Prostate gland (tissue), 2 donors: ENCODE data around the gene SPRR5. TPM values are rescaled to one million over a fixed set of nuclear protein-coding genes. Genes with fewer than 3 reads are reported as not detected.

Experiments used
- DNase-seq: peaks from one replicate; pipeline ENCODE4 v3.0.0-alpha.2; 2019; ENCODE audit warnings: low spot score
- H3K27ac ChIP-seq, 2 donors: fragments of 200-600 bp; sonication (generic); 2 replicates each; pipeline ENCODE4 v1.5.1; 2017 to 2019
- H3K27me3 ChIP-seq: fragments of 200-600 bp; sonication (generic); replicated peaks from 2 replicates; pipeline ENCODE4 v1.5.1; 2019; ENCODE audit not compliant: insufficient read depth
- H3K36me3 ChIP-seq, 2 donors: fragments of 200-600 bp; sonication (generic); 1 replicate in 1 of 2; 2 replicates in 1 of 2; pipeline versions ENCODE4 v1.5.1 to v1.8.1; 2017 to 2019
- H3K4me1 ChIP-seq: fragments of 200-600 bp; sonication (generic); replicated peaks from 2 replicates; pipeline ENCODE4 v1.5.1; 2019
- H3K4me3 ChIP-seq, 2 donors: fragments of 200-600 bp; sonication (generic); 2 replicates each; pipeline ENCODE4 v1.5.1; 2017 to 2019
- H3K9me3 ChIP-seq: fragments of 200-600 bp; sonication (generic); 2 replicates; pipeline ENCODE4 v1.5.1; 2017
- CTCF ChIP-seq, 4 experiments: fragments of 200-600 bp in 2 of 4; fragments of 450-650 bp in 2 of 4; sonication (generic) in 2 of 4; IDR thresholded peaks; 1 replicate in 3 of 4; 2 replicates in 1 of 4; pipeline ENCODE4 v1.5.1; 2016 to 2019; ENCODE audit warnings: antibody characterized with exemption in 4 of 4, mild to moderate bottlenecking in 2 of 4, moderate library complexity in 2 of 4
- POLR2A ChIP-seq: fragments of 450-650 bp; IDR thresholded peaks from one replicate; pipeline ENCODE4 v1.6.1; 2016; ENCODE audit warnings: antibody characterized with exemption, mild to moderate bottlenecking
- POLR2AphosphoS5 ChIP-seq: sonication (generic); formaldehyde crosslinking; IDR thresholded peaks from one replicate; pipeline ENCODE4 v1.6.1; 2017; ENCODE audit warnings: antibody characterized with exemption
- WGBS: methylation state at CpG from one replicate; pipeline ENCODE4 v1.1.5; 2018; 5-methylcytosine and 5-hydroxymethylcytosine counted together
- intact Hi-C: fragments of 100-400 bp; cut with DNase I; formaldehyde crosslinking; loops from one replicate; pipeline ENCODE4 v1.14.2; 2022
- total RNA-seq, 2 donors: library from RNA; depleted of rRNA; stranded (reverse); fragments of >200 nt; gene quantifications; one replicate each; pipeline ENCODE4 v1.1.0, GENCODE V29; 2016

SPRR5 gene
- total RNA-seq, 2 donors from 2014 or later = not detected

- H3K27me3 ChIP-seq = no peaks in the 10 kb centered on the region
- no peak overlapping the region for H3K4me3 ChIP-seq
- no peaks in the 10 kb centered on the region for H3K36me3 ChIP-seq
- TF ChIP-seq POLR2AphosphoS5 = no peak
- no peak for TF ChIP-seq CTCF (IDR thresholded peaks at IDR 0.05)
- TF ChIP-seq POLR2A = no peak
- intact Hi-C loops = no loop called here
- no peaks in the 10 kb centered on the region for H3K9me3 ChIP-seq
- no peaks in the 10 kb centered on the region for H3K4me1 ChIP-seq
- no peak overlapping the region for H3K27ac ChIP-seq
- 80% methylated on average over 2 of the region's 2 CpGs for WGBS
- DNase-seq = no peak
Observed at GRCh38 chr1:152942161-152942560, 4.8 kb upstream of the SPRR5 start.

GRCh38 chr1:152946248-152946647, 758 bp upstream of the SPRR5 start:
- H3K27me3 ChIP-seq = no peaks in the 10 kb centered on the region
- H3K9me3 ChIP-seq = no peaks in the 10 kb centered on the region
- H3K4me3 ChIP-seq = no peak overlapping the region
- H3K4me1 ChIP-seq = no peaks in the 10 kb centered on the region
- intact Hi-C loops = no loop called here
- no peak for DNase-seq
- TF ChIP-seq POLR2AphosphoS5 (no peak), CTCF (IDR thresholded peaks at IDR 0.05) (no peak), POLR2A (no peak)
- H3K36me3 ChIP-seq = no peaks in the 10 kb centered on the region
- no peak overlapping the region for H3K27ac ChIP-seq
- 70% methylated on average over 3 of the region's 3 CpGs for WGBS

- Histone ChIP-seq H3K36me3 (no peaks in the 10 kb centered on the region), H3K9me3 (no peaks in the 10 kb centered on the region), H3K27me3 (no peaks in the 10 kb centered on the region), H3K27ac (no peak overlapping the region), H3K4me3 (no peak overlapping the region), H3K4me1 (no peaks in the 10 kb centered on the region)
- TF ChIP-seq CTCF (IDR thresholded peaks at IDR 0.05) = no peak
- TF ChIP-seq POLR2AphosphoS5 = no peak
- TF ChIP-seq POLR2A = no peak
- intact Hi-C loops = no loop called here
- WGBS = 85% methylated on average over 5 of the region's 5 CpGs
- no peak for DNase-seq
Observed at GRCh38 chr1:152951711-152952110, 4.7 kb downstream of the SPRR5 start.

GRCh38 chr1:152953761-152954160, 6.8 kb downstream of the SPRR5 start:
- Histone ChIP-seq H3K4me1 (no peaks in the 10 kb centered on the region), H3K4me3 (no peak overlapping the region), H3K36me3 (no peaks in the 10 kb centered on the region), H3K9me3 (no peaks in the 10 kb centered on the region), H3K27me3 (no peaks in the 10 kb centered on the region), H3K27ac (no peak overlapping the region)
- no peak for TF ChIP-seq POLR2A
- TF ChIP-seq POLR2AphosphoS5 = no peak
- no peak for TF ChIP-seq CTCF (IDR thresholded peaks at IDR 0.05)
- 63% methylated on average over 7 of the region's 7 CpGs for WGBS
- no peak for DNase-seq
- intact Hi-C loops = no loop called here

GRCh38 chr1:152954436-152954835, 7.4 kb downstream of the SPRR5 start:
- TF ChIP-seq POLR2A (no peak), CTCF (IDR thresholded peaks at IDR 0.05) (no peak)
- 82% methylated on average over 6 of the region's 6 CpGs for WGBS
- DNase-seq = no peak
- intact Hi-C loops = no loop called here
- Histone ChIP-seq H3K27me3 (no peaks in the 10 kb centered on the region), H3K4me3 (no peak overlapping the region), H3K36me3 (no peaks in the 10 kb centered on the region), H3K27ac (no peak overlapping the region), H3K4me1 (no peaks in the 10 kb centered on the region), H3K9me3 (no peaks in the 10 kb centered on the region)
